Measurements from ENCODE around the gene CDH11. TPM values are rescaled to one million over a fixed set of nuclear protein-coding genes. Genes with fewer than 3 reads are reported as not detected.

The CDH11 gene
- total and polyA plus RNA-seq, 4 donors = 0.72 to 5.3 (median 1.9) TPM

- no peak for TF ChIP-seq NR2F2 (IDR thresholded peaks at IDR 0.05)
- TF ChIP-seq, protein P1, sequence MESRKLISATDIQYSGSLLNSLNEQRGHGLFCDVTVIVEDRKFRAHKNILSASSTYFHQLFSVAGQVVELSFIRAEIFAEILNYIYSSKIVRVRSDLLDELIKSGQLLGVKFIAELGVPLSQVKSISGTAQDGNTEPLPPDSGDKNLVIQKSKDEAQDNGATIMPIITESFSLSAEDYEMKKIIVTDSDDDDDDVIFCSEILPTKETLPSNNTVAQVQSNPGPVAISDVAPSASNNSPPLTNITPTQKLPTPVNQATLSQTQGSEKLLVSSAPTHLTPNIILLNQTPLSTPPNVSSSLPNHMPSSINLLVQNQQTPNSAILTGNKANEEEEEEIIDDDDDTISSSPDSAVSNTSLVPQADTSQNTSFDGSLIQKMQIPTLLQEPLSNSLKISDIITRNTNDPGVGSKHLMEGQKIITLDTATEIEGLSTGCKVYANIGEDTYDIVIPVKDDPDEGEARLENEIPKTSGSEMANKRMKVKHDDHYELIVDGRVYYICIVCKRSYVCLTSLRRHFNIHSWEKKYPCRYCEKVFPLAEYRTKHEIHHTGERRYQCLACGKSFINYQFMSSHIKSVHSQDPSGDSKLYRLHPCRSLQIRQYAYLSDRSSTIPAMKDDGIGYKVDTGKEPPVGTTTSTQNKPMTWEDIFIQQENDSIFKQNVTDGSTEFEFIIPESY (IDR thresholded peaks at IDR 0.05) = no peak
- no peak for TF ChIP-seq YY1 (IDR thresholded peaks at IDR 0.05)
- TF ChIP-seq FOXA2 (IDR thresholded peaks at IDR 0.05) = no peak
- TF ChIP-seq GABPA (IDR thresholded peaks at IDR 0.05 in 1 of 2, conservative IDR thresholded peaks at IDR 0.05 in 1 of 2) = no peak
- no peak for TF ChIP-seq MAX (IDR thresholded peaks at IDR 0.05)
- TF ChIP-seq HNF4G (IDR thresholded peaks at IDR 0.05) = no peak
- TF ChIP-seq FOXA1 (IDR thresholded peaks at IDR 0.05) = no peak
- Histone ChIP-seq H3K9me3 (ENCODE audit: control insufficient read depth in 4 of 4, low read length in 3 of 4) (no peaks in the 10 kb centered on the region), H3K27ac (ENCODE audit: low read depth in 1 of 2, low read length in 2 of 2) (no peak overlapping the region), H3K27me3 (ENCODE audit: control insufficient read depth in 4 of 4, insufficient read depth in 4 of 4, low read length in 3 of 4) (peaks cover 0 to 2% (median 0%) of the 10 kb centered on the region in 4 donors), H3K4me1 (ENCODE audit: control insufficient read depth in 4 of 4, insufficient read depth in 4 of 4, low read length in 3 of 4) (no peaks in the 10 kb centered on the region), H3K9ac (ENCODE audit: low read depth in 1 of 2, low read length in 2 of 2) (no peak overlapping the region), H3K4me3 (ENCODE audit: low read depth in 1 of 3, low read length in 3 of 3) (no peak overlapping the region), H3K36me3 (ENCODE audit: control insufficient read depth in 4 of 4, insufficient read depth in 3 of 4, low read depth in 1 of 4, low read length in 3 of 4) (no peaks in the 10 kb centered on the region)
- DNase-seq (ENCODE audit: low spot score) = no peak
- 67% methylated on average over 8 of the region's 8 CpGs for WGBS
Observed at GRCh38 chr16:65062736-65063583, 58.9 kb downstream of the CDH11 start.

- 67% methylated on average over 5 of the region's 5 CpGs for whole genome bisulfite sequencing
- H3K9ac ChIP-seq (ENCODE audit: low read depth in 1 of 2, low read length in 2 of 2) = no peak overlapping the region
Observed at GRCh38 chr16:65061935-65062518, 59.8 kb downstream of the CDH11 start.

DNA sequence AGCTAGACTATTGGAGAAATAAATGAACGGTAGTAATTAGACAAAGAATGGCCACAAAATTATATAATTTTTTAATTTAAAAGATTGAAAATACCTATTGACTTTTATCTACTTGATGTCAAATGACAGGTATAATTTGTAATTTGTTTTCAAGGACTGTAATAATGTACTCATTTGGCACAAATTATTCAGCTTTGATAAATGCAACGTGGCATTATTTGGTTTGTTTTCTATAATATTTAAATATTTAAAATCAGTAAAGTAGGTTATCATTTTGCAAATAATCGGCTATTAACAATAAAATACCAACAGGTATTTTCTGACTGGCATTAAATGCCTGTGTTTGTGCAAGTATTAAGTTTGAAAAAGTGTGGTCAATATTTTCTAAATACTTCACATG lies 60.6 kb downstream of the CDH11 start:
- Histone ChIP-seq H3K36me3 (ENCODE audit: control insufficient read depth in 4 of 4, insufficient read depth in 3 of 4, low read depth in 1 of 4, low read length in 3 of 4) (no peaks in the 10 kb centered on the region), H3K4me1 (ENCODE audit: control insufficient read depth in 4 of 4, insufficient read depth in 4 of 4, low read length in 3 of 4) (no peaks in the 10 kb centered on the region), H3K9me3 (ENCODE audit: control insufficient read depth in 4 of 4, low read length in 3 of 4) (no peaks in the 10 kb centered on the region), H3K27ac (ENCODE audit: low read depth in 1 of 2, low read length in 2 of 2) (no peak overlapping the region), H3K27me3 (ENCODE audit: control insufficient read depth in 4 of 4, insufficient read depth in 4 of 4, low read length in 3 of 4) (peaks cover 0 to 2% (median 0%) of the 10 kb centered on the region in 4 donors), H3K9ac (ENCODE audit: low read depth in 1 of 2, low read length in 2 of 2) (no peak overlapping the region), H3K4me3 (ENCODE audit: low read depth in 1 of 3, low read length in 3 of 3) (no peak overlapping the region)
- WGBS = 62% methylated on average over 3 of the region's 3 CpGs
- TF ChIP-seq RXRA (IDR thresholded peaks at IDR 0.05) = no peak
- TF ChIP-seq FOXA2 (IDR thresholded peaks at IDR 0.05) = no peak
- no peak for TF ChIP-seq ATF3 (IDR thresholded peaks at IDR 0.05)
- no peak for TF ChIP-seq NR2F2 (IDR thresholded peaks at IDR 0.05)
- TF ChIP-seq HNF4G (IDR thresholded peaks at IDR 0.05) = no peak
- TF ChIP-seq HNF4A (conservative IDR thresholded peaks at IDR 0.05) = no peak
- TF ChIP-seq MAX (IDR thresholded peaks at IDR 0.05) = no peak
- TF ChIP-seq GABPA (IDR thresholded peaks at IDR 0.05 in 1 of 2, conservative IDR thresholded peaks at IDR 0.05 in 1 of 2) = no peak
- TF ChIP-seq, protein P1 (IDR thresholded peaks at IDR 0.05) = no peak
- TF ChIP-seq YY1 (IDR thresholded peaks at IDR 0.05) = no peak
- no peak for DNase-seq (ENCODE audit: low spot score)

More at GRCh38 chr16:65061935-65062518, 59.8 kb downstream of the CDH11 start:
- TF ChIP-seq HNF4G (IDR thresholded peaks at IDR 0.05) = no peak
- Histone ChIP-seq H3K9me3 (ENCODE audit: control insufficient read depth in 4 of 4, low read length in 3 of 4) (no peaks in the 10 kb centered on the region), H3K4me3 (ENCODE audit: low read depth in 1 of 3, low read length in 3 of 3) (no peak overlapping the region), H3K27ac (ENCODE audit: low read depth in 1 of 2, low read length in 2 of 2) (no peak overlapping the region), H3K27me3 (ENCODE audit: control insufficient read depth in 4 of 4, insufficient read depth in 4 of 4, low read length in 3 of 4) (peaks cover 0 to 2% (median 0%) of the 10 kb centered on the region in 4 donors), H3K36me3 (ENCODE audit: control insufficient read depth in 4 of 4, insufficient read depth in 3 of 4, low read depth in 1 of 4, low read length in 3 of 4) (no peaks in the 10 kb centered on the region), H3K4me1 (ENCODE audit: control insufficient read depth in 4 of 4, insufficient read depth in 4 of 4, low read length in 3 of 4) (no peaks in the 10 kb centered on the region)
- DNase-seq (ENCODE audit: low spot score) = no peak

Measured in liver (tissue), 9 donors.